CD4-positive, alpha-beta T cell (primary cell): Measurements from ENCODE around the gene EPS15. TPM values are rescaled to one million over a fixed set of nuclear protein-coding genes. Genes with fewer than 3 reads are reported as not detected.

ENCODE experiments used
- ATAC-seq: fragments of 200-7000 bp; cut with Tn5 transposase; one replicate; pipeline ENCODE4 v1.10.0; 2022; ENCODE audit warnings: mild to moderate bottlenecking; ENCODE audit not compliant: poor library complexity
- CTCF ChIA-PET: fragments of 350-600 bp; sonication (Branson Sonifier 250); formaldehyde crosslinking; loops from one replicate; lab custom pipeline; 2021; ENCODE audit warnings: antibody characterized with exemption, inconsistent platforms; lab: Charles Lee
- POLR2A ChIA-PET: fragments of 350-600 bp; sonication (Branson Sonifier 250); formaldehyde crosslinking; loops from one replicate; lab custom pipeline; 2021; ENCODE audit warnings: antibody characterized with exemption, inconsistent platforms; lab: Charles Lee
- DNase-seq, 14 experiments: peaks; one replicate each; pipeline ENCODE4 v3.0.0-alpha.2; 2013 to 2020; ENCODE audit warnings: mixed read lengths in 2 of 14
- H3K27ac ChIP-seq, 2 donors: one replicate each; pipeline versions ENCODE4 v1.5.1 to v1.7.0; 2013; ENCODE audit warnings: low read length in 2 of 2, low read depth in 1 of 2, mild to moderate bottlenecking in 1 of 2
- H3K27me3 ChIP-seq, 2 experiments: 1 replicate in 1 of 2; 2 replicates in 1 of 2; pipeline versions ENCODE4 v1.6.1 to v1.7.0; 2013; ENCODE audit warnings: low read length in 2 of 2, control low read depth in 1 of 2, mild to moderate bottlenecking in 1 of 2, moderate library complexity in 1 of 2; ENCODE audit not compliant: insufficient read depth in 2 of 2, control insufficient read depth in 1 of 2
- H3K36me3 ChIP-seq: one replicate; pipeline ENCODE4 v1.6.1; 2013; ENCODE audit warnings: low read length, control low read depth; ENCODE audit not compliant: insufficient read depth
- H3K4me1 ChIP-seq: one replicate; pipeline ENCODE4 v1.6.1; 2013; ENCODE audit warnings: low read length, control low read depth; ENCODE audit not compliant: insufficient read depth
- H3K4me3 ChIP-seq: one replicate; pipeline ENCODE4 v1.5.1; 2013; ENCODE audit warnings: mild to moderate bottlenecking, low read length, moderate library complexity
- H3K9me3 ChIP-seq, 2 experiments: 1 replicate in 1 of 2; 2 replicates in 1 of 2; pipeline versions ENCODE4 v1.6.1 to v1.7.0; 2013; ENCODE audit warnings: low read length in 2 of 2, mild to moderate bottlenecking in 2 of 2, control low read depth in 1 of 2, moderate library complexity in 1 of 2; ENCODE audit not compliant: control insufficient read depth in 1 of 2, insufficient read depth in 1 of 2
- H3K27ac Mint-ChIP-seq: one replicate; pipeline ENCODE4 v1.8.0; 2020; ENCODE audit warnings: mixed read lengths
- H3K27me3 Mint-ChIP-seq: one replicate; pipeline ENCODE4 v1.8.0; 2021; ENCODE audit warnings: mixed read lengths
- H3K36me3 Mint-ChIP-seq: one replicate; pipeline ENCODE4 v1.8.0; 2021; ENCODE audit warnings: low read depth, mixed read lengths
- H3K4me1 Mint-ChIP-seq: one replicate; pipeline ENCODE4 v1.8.0; 2021; ENCODE audit warnings: low read depth, mixed read lengths
- H3K4me3 Mint-ChIP-seq: one replicate; pipeline ENCODE4 v1.8.0; 2020; ENCODE audit warnings: mild to moderate bottlenecking, mixed read lengths
- H3K9me3 Mint-ChIP-seq: one replicate; pipeline ENCODE4 v1.8.0; 2020; ENCODE audit warnings: mixed read lengths
- CTCF ChIP-seq: fragments of 200-600 bp; IDR thresholded peaks from one replicate; pipeline ENCODE4 v1.8.0; 2022; ENCODE audit warnings: antibody characterized with exemption, mild to moderate bottlenecking
- intact Hi-C, 2 experiments: fragments of 100-400 bp; cut with DNase I in 1 of 2; cut with micrococcal nuclease in 1 of 2; formaldehyde crosslinking; loops; one replicate each; pipeline versions ENCODE4 v1.15.1 to v1.9.0; 2023 to 2025; cut with DNase I, micrococcal nuclease
- total RNA-seq, 174 experiments: library from RNA in 2 of 174; stranded (reverse) in 2 of 174; gene quantifications; one replicate each; pipeline ENCODE4 v1.2.3 and lab custom pipeline; 2021 to 2026

Gene EPS15
- total RNA-seq, 2 experiments from 2014 or later, result 44.5 to 47.9 TPM

- no peaks in the 10 kb centered on the region for H3K27me3 ChIP-seq
- no peak for TF ChIP-seq CTCF
- intact Hi-C loops, result loop anchor here (5.0 to 10.0 kb wide), 5 partner anchors 51 to 541 kb away; partner anchors contain the start of genes BTF3L4 (in 1 of the 2), CDKN2C (in 1 of the 2), OSBPL9 (in 1 of the 2) and RNF11 (in 1 of the 2)
- H3K4me3 ChIP-seq, result peak overlapping the region; percentile 22
- H3K4me1 ChIP-seq, result peaks cover 32% of the 10 kb centered on the region
- ChIA-PET POLR2A (interaction anchor here (0.9 to 1.0 kb wide), 2 partner anchors 42 to 71 kb away, joined by 3 read pairs; no protein-coding TSS in a partner anchor), CTCF (interaction anchor here (1.2 kb wide), 1 partner anchor 10 kb away, joined by 4 read pairs; no protein-coding TSS in a partner anchor)
- H3K9me3 Mint-ChIP-seq, result no peaks in the 10 kb centered on the region
- no peak for ATAC-seq
- H3K36me3 Mint-ChIP-seq, result peaks cover 8% of the 10 kb centered on the region
- H3K9me3 ChIP-seq, result no peaks in the 10 kb centered on the region
- H3K27ac Mint-ChIP-seq, result peak overlapping the region; percentile 73
- H3K4me3 Mint-ChIP-seq, result peak overlapping the region; percentile 76
- H3K27ac ChIP-seq, result peak overlapping the region in 1 of 2 donors; percentile 13
- H3K4me1 Mint-ChIP-seq, result peaks cover 77% of the 10 kb centered on the region
- H3K27me3 Mint-ChIP-seq, result no peaks in the 10 kb centered on the region
- peak in 1 of 14 experiments; percentile 21 for DNase-seq
- no peaks in the 10 kb centered on the region for H3K36me3 ChIP-seq
Observed at GRCh38 chr1:51515312-51515960, 3.6 kb downstream of the EPS15 start.

- Histone ChIP-seq H3K4me1 (peaks cover 27% of the 10 kb centered on the region), H3K27ac (peak overlapping the region in 1 of 2 donors; percentile 6), H3K4me3 (peak overlapping the region; percentile 22), H3K36me3 (no peaks in the 10 kb centered on the region), H3K9me3 (no peaks in the 10 kb centered on the region), H3K27me3 (no peaks in the 10 kb centered on the region)
- ATAC-seq, result no peak
- intact Hi-C loops, result loop anchor here (5.0 to 10.0 kb wide), 5 partner anchors 50 to 540 kb away; partner anchors contain the start of genes BTF3L4 (in 1 of the 2), CDKN2C (in 1 of the 2), OSBPL9 (in 1 of the 2) and RNF11 (in 1 of the 2)
- peaks cover 77% of the 10 kb centered on the region for H3K4me1 Mint-ChIP-seq
- ChIA-PET POLR2A (no interaction called here), CTCF (no interaction called here)
- no peak for TF ChIP-seq CTCF
- DNase-seq, result no peak
- no peaks in the 10 kb centered on the region for H3K27me3 Mint-ChIP-seq
- H3K27ac Mint-ChIP-seq, result peak overlapping the region; percentile 73
- H3K4me3 Mint-ChIP-seq, result peak overlapping the region; percentile 35
- H3K9me3 Mint-ChIP-seq, result no peaks in the 10 kb centered on the region
- H3K36me3 Mint-ChIP-seq, result peaks cover 8% of the 10 kb centered on the region
Observed at GRCh38 chr1:51514733-51515132, 4.3 kb downstream of the EPS15 start.

DNA sequence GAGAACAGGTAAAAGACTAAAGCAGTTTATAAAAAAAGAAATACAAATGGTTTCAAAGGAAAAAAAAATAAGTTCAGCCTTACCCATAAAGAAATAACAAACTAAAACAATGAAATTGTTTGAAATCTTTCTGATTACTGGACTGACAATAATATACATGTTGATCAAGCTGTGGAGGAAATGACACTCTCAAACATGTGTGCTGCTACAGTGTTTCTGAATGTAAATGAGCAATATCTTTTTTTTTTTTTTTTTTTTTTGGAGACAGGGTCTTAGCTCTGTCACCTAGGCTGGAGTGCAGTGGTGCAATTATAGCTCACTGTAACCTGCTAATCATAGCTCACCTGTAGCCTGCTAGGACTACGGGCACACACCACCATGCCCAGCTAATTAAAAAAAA is 6.5 kb downstream of the EPS15 start:
- CTCF ChIA-PET, result interaction anchor here (1.0 kb wide), 1 partner anchor 27 kb away, joined by 3 read pairs; no protein-coding TSS in a partner anchor
- intact Hi-C loops, result loop anchor here (10.0 kb wide), 3 partner anchors 48 to 542 kb away; partner anchors contain the start of genes BTF3L4 (in 1 of the 2), CDKN2C (in 1 of the 2) and TXNDC12 (in 1 of the 2)
- Histone ChIP-seq H3K27me3 (no peaks in the 10 kb centered on the region), H3K36me3 (no peaks in the 10 kb centered on the region), H3K9me3 (no peaks in the 10 kb centered on the region), H3K27ac (no peak overlapping the region), H3K4me3 (no peak overlapping the region), H3K4me1 (peaks cover 15% of the 10 kb centered on the region)
- peaks cover 86% of the 10 kb centered on the region for H3K4me1 Mint-ChIP-seq
- H3K9me3 Mint-ChIP-seq, result no peaks in the 10 kb centered on the region
- ATAC-seq (peak; percentile 56), DNase-seq (peak in 1 of 14 experiments; percentile 36)
- no peaks in the 10 kb centered on the region for H3K27me3 Mint-ChIP-seq
- H3K36me3 Mint-ChIP-seq, result no peaks in the 10 kb centered on the region
- POLR2A ChIA-PET, result interaction anchor here (0.6 to 1.0 kb wide), 2 partner anchors 9 to 16 kb away, joined by 3 read pairs; no protein-coding TSS in a partner anchor
- no peak for TF ChIP-seq CTCF
- peak overlapping the region; percentile 56 for H3K27ac Mint-ChIP-seq
- peak overlapping the region; percentile 4 for H3K4me3 Mint-ChIP-seq
